HUES48 (cell line): ENCODE measurements around the gene KCNMA1.

Experiments used
- H3K27ac ChIP-seq: one replicate; pipeline ENCODE4 v1.7.0; 2013; ENCODE audit warnings: low read depth, low read length, inconsistent platforms
- H3K27me3 ChIP-seq: 2 replicates; pipeline ENCODE4 v1.6.1; 2013; ENCODE audit warnings: mild to moderate bottlenecking, low read length; ENCODE audit not compliant: control insufficient read depth, insufficient read depth
- H3K36me3 ChIP-seq: 2 replicates; pipeline ENCODE4 v1.6.1; 2013; ENCODE audit warnings: low read length; ENCODE audit not compliant: control insufficient read depth, insufficient read depth
- H3K4me1 ChIP-seq: 2 replicates; pipeline ENCODE4 v1.6.1; 2013; ENCODE audit warnings: mild to moderate bottlenecking, low read length; ENCODE audit not compliant: control insufficient read depth, insufficient read depth
- H3K4me3 ChIP-seq: 2 replicates; pipeline ENCODE4 v1.5.1; 2013; ENCODE audit warnings: mild to moderate bottlenecking, low read depth, low read length
- H3K9ac ChIP-seq: 2 replicates; pipeline ENCODE4 v1.6.1; 2013; ENCODE audit warnings: mild to moderate bottlenecking, low read depth, low read length, moderate library complexity
- H3K9me3 ChIP-seq: 2 replicates; pipeline ENCODE4 v1.6.1; 2013; ENCODE audit warnings: low read length; ENCODE audit not compliant: control insufficient read depth, insufficient read depth

KCNMA1 gene

GRCh38 chr10:76984559-76985443 is 652.8 kb downstream of the KCNMA1 start:
- Histone ChIP-seq H3K4me1 (peaks cover 6% of the 10 kb centered on the region; the same call in 1 of the 2 replicates), H3K9ac (no peak overlapping the region), H3K27me3 (no peaks in the 10 kb centered on the region), H3K9me3 (no peaks in the 10 kb centered on the region), H3K4me3 (no peak overlapping the region), H3K27ac (no peak overlapping the region), H3K36me3 (no peaks in the 10 kb centered on the region)

GRCh38 chr10:76983624-76984023 is 654.0 kb downstream of the KCNMA1 start:
- Histone ChIP-seq H3K4me3 (no peak overlapping the region), H3K4me1 (peaks cover 6% of the 10 kb centered on the region; the same call in 1 of the 2 replicates), H3K36me3 (no peaks in the 10 kb centered on the region), H3K9ac (no peak overlapping the region), H3K27ac (no peak overlapping the region), H3K9me3 (no peaks in the 10 kb centered on the region), H3K27me3 (no peaks in the 10 kb centered on the region)

DNA sequence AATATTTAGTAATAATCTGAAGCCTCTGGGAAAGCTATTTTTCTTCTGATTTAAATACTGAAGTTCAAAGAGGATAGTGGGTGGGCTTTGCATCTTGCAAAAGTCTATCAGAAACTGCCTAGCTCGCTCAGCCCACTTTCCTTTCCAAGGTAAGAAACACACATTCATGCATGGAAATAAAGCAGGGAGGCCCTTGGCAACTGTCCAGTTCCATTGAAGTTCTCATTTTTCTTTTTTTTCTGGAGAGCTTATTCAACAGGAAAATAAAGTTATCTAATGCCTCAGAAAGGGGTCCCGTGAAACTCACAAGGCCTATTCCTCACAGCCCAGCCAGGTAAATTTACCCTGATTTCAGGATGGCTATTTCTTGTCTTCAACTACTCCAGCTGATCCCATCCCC is 654.9 kb downstream of the KCNMA1 start:
- peaks cover 6% of the 10 kb centered on the region; the same call in 1 of the 2 replicates for H3K4me1 ChIP-seq
- no peaks in the 10 kb centered on the region for H3K36me3 ChIP-seq
- H3K9ac ChIP-seq = no peak overlapping the region
- no peaks in the 10 kb centered on the region for H3K27me3 ChIP-seq
- H3K27ac ChIP-seq = no peak overlapping the region
- no peaks in the 10 kb centered on the region for H3K9me3 ChIP-seq
- H3K4me3 ChIP-seq = no peak overlapping the region

GRCh38 chr10:76981251-76981650 is 656.4 kb downstream of the KCNMA1 start:
- H3K4me3 ChIP-seq = no peak overlapping the region
- peaks cover 6% of the 10 kb centered on the region; the same call in 1 of the 2 replicates for H3K4me1 ChIP-seq
- H3K27ac ChIP-seq = no peak overlapping the region

GRCh38 chr10:76977901-76978300 is 659.7 kb downstream of the KCNMA1 start:
- no peak overlapping the region for H3K27ac ChIP-seq
- H3K36me3 ChIP-seq = no peaks in the 10 kb centered on the region
- no peak overlapping the region for H3K4me3 ChIP-seq
- no peaks in the 10 kb centered on the region for H3K27me3 ChIP-seq
- H3K9ac ChIP-seq = no peak overlapping the region
- no peaks in the 10 kb centered on the region for H3K9me3 ChIP-seq
- H3K4me1 ChIP-seq = no peaks in the 10 kb centered on the region

More at GRCh38 chr10:76981251-76981650, 656.4 kb downstream of the KCNMA1 start:
- Histone ChIP-seq H3K9me3 (no peaks in the 10 kb centered on the region), H3K36me3 (no peaks in the 10 kb centered on the region), H3K27me3 (no peaks in the 10 kb centered on the region), H3K9ac (no peak overlapping the region)

GRCh38 chr10:76977046-76977445 is 660.6 kb downstream of the KCNMA1 start:
- Histone ChIP-seq H3K4me1 (no peaks in the 10 kb centered on the region), H3K27ac (no peak overlapping the region), H3K4me3 (no peak overlapping the region), H3K27me3 (no peaks in the 10 kb centered on the region), H3K9ac (no peak overlapping the region), H3K36me3 (no peaks in the 10 kb centered on the region), H3K9me3 (no peaks in the 10 kb centered on the region)

GRCh38 chr10:76976142-76976541 is 661.5 kb downstream of the KCNMA1 start:
- Histone ChIP-seq H3K27ac (no peak overlapping the region), H3K4me3 (no peak overlapping the region), H3K36me3 (no peaks in the 10 kb centered on the region), H3K9me3 (no peaks in the 10 kb centered on the region), H3K9ac (no peak overlapping the region), H3K27me3 (no peaks in the 10 kb centered on the region), H3K4me1 (no peaks in the 10 kb centered on the region)

GRCh38 chr10:76975126-76975525 is 662.5 kb downstream of the KCNMA1 start:
- H3K9me3 ChIP-seq = no peaks in the 10 kb centered on the region
- H3K27ac ChIP-seq = no peak overlapping the region
- no peak overlapping the region for H3K4me3 ChIP-seq
- H3K9ac ChIP-seq = no peak overlapping the region
- no peaks in the 10 kb centered on the region for H3K27me3 ChIP-seq
- H3K36me3 ChIP-seq = no peaks in the 10 kb centered on the region
- H3K4me1 ChIP-seq = no peaks in the 10 kb centered on the region

DNA sequence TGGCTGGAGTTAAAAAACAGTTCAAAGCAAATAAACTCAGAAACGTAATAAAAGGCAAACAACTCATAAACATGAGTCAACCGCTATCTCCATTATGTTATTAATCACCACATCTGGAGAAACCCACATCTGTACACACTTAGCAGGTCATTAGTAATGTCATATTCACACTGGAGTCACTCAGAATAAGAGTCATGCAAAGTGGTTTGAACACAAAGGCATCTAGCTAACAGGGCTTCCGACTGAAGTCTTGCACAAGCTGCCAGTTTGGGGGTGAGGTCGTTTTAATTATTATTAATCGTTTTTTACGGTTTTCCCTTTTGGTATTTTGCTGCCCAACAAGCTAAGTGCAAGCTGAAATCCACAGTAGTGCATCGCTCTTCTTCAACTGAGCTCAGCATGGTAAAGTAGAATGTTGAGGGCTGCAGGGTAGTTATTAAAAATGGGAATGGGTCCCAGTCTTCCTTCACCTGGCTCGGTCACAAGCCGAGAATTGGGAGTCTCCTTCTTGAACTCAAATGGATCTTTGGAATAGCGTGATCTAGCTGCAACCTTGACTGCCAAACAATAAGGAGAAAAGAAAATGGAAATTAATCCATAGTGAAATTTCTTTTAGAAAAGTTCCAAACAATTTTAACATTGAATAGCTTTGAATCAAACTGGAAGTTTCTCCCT is 663.5 kb downstream of the KCNMA1 start:
- Histone ChIP-seq H3K27me3 (no peaks in the 10 kb centered on the region), H3K4me3 (no peak overlapping the region), H3K4me1 (no peaks in the 10 kb centered on the region), H3K9ac (no peak overlapping the region), H3K9me3 (no peaks in the 10 kb centered on the region), H3K27ac (no peak overlapping the region), H3K36me3 (no peaks in the 10 kb centered on the region)

DNA sequence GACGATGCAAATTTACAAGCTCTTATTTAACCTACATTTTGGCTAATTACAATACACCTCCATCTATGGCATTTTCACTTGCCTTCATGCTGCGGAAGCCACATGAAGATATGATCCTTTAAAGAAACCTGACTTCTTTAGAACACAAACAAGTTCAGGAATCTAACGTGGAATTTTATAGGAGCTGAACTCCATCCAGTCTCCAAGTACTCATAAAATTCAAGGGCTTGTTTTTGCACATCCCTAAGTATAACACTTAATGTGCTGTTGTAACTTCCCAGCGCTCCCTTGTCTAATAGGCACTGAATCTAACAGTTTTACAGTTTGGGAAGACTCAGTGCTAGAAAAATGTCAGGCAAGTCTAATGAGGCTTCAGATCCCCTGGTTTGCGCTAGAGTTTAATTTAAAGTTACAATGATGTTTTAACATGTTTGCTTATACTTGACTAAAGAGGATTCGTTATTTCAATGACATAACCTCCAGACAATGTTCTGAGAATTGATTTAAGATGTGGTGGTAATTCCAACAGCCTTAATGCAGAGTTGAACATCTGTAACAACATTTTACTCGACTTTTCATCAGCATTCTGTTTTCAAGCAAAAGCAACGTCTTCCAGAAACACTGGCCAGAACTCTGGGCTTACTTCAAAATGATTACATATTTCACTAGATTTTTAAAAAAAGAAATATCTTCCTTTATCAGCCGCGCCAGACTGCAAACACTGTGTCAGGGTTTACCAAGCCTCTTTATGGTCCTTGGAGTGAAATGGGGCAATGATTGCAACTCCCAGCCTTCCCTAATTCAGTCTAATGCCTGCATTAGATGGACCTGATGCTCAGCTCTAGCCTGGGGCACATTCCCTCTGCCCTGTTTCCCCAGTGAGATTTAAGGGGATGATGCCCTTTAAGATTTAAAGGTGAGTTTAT is 664.3 kb downstream of the KCNMA1 start:
- no peak overlapping the region for H3K27ac ChIP-seq
- H3K36me3 ChIP-seq = no peaks in the 10 kb centered on the region
- no peaks in the 10 kb centered on the region for H3K4me1 ChIP-seq
- H3K9me3 ChIP-seq = no peaks in the 10 kb centered on the region
- no peaks in the 10 kb centered on the region for H3K27me3 ChIP-seq
- H3K9ac ChIP-seq = no peak overlapping the region
- no peak overlapping the region for H3K4me3 ChIP-seq
